Mucosa of descending colon (tissue), 3 donors: ENCODE data around the gene MARK3. TPM values are rescaled to one million over a fixed set of nuclear protein-coding genes. Genes with fewer than 3 reads are reported as not detected.

Experiments used
- ATAC-seq: fragments of 200-7000 bp; cut with Tn5 transposase; one replicate; pipeline ENCODE4 v1.9.1; 2020; ENCODE audit warnings: mild to moderate bottlenecking, moderate library complexity
- DNase-seq, 3 donors: peaks; one replicate each; pipeline ENCODE4 v3.0.0-alpha.2; 2020
- H3K36me3 ChIP-seq: fragments of 200-600 bp; one replicate; pipeline ENCODE4 v1.8.0; 2021; ENCODE audit warnings: low read depth, mild to moderate bottlenecking
- H3K4me1 ChIP-seq: fragments of 200-600 bp; one replicate; pipeline ENCODE4 v1.8.0; 2021; ENCODE audit warnings: low read depth, mild to moderate bottlenecking
- H3K4me3 ChIP-seq: fragments of 200-600 bp; one replicate; pipeline ENCODE4 v1.8.0; 2021; ENCODE audit warnings: mild to moderate bottlenecking
- H3K9me3 ChIP-seq: fragments of 200-600 bp; one replicate; pipeline ENCODE4 v1.8.0; 2021; ENCODE audit warnings: mild to moderate bottlenecking
- CTCF ChIP-seq: fragments of 200-600 bp; IDR thresholded peaks from one replicate; pipeline ENCODE4 v1.8.0; 2022; ENCODE audit warnings: antibody characterized with exemption, mild to moderate bottlenecking
- intact Hi-C, 2 donors: fragments of 100-400 bp; cut with DNase I in 1 of 2; cut with micrococcal nuclease in 1 of 2; formaldehyde crosslinking; loops; one replicate each; pipeline versions ENCODE4 v1.11.0 to v1.11.1; 2022; cut with DNase I, micrococcal nuclease
- total RNA-seq, 3 donors: library from RNA; stranded (reverse); fragmentation: NEBNext Ultra II Directional in 2 of 3; extraction: Animal tissue kit (Norgen Biotek cat#: 25700) in 2 of 3; gene quantifications; one replicate each; pipeline versions ENCODE4 v1.2.1 to v1.2.4, GENCODE V29; 2021 to 2023
- donor health status: DM: no; HTN: no; CAD: no; lungs with moderate emphysema.
- donor health status: DM: no; HTN: no; CAD: no.
- donor health status: DM: no; HTN: yes; CAD: no.

The MARK3 gene
- total RNA-seq, 3 donors from 2014 or later, result 60.8 to 85.7 (median 66.8) TPM

GRCh38 chr14:103393676-103394626 is 8.7 kb downstream of the MARK3 start:
- TF ChIP-seq CTCF, result peak; percentile 86
- peak; percentile 69 for ATAC-seq
- Histone ChIP-seq H3K36me3 (no peaks in the 10 kb centered on the region), H3K4me3 (no peak overlapping the region), H3K4me1 (peaks cover 27% of the 10 kb centered on the region), H3K9me3 (no peaks in the 10 kb centered on the region)
- intact Hi-C loops, result no loop called here
- DNase-seq, result no peak

DNA sequence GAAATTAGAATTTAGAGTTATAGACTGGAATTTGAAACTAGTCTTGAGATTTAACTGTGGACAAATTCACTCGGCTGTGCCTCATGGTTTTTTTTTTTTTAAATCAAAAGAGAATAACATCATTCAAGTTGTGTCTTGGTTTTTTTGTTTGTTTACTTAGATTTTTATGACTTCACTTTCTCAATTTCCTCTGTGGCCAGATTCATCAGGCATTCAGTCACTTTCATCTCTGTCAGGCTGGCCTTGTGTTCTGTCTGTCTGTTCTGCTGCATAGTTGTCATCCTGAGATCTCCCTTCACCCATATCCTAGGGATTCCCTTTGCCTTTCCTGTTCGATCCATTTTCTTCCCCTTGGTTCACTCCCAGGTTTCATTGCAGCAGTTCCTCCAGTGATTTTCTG is 10.0 kb downstream of the MARK3 start:
- Histone ChIP-seq H3K9me3 (no peaks in the 10 kb centered on the region), H3K36me3 (no peaks in the 10 kb centered on the region), H3K4me1 (peaks cover 27% of the 10 kb centered on the region), H3K4me3 (no peak overlapping the region)
- intact Hi-C loops, result no loop called here
- DNase-seq (no peak), ATAC-seq (no peak)
- no peak for TF ChIP-seq CTCF

- no peak for ATAC-seq
- Histone ChIP-seq H3K36me3 (no peaks in the 10 kb centered on the region), H3K9me3 (no peaks in the 10 kb centered on the region), H3K4me1 (peaks cover 27% of the 10 kb centered on the region), H3K4me3 (no peak overlapping the region)
- no peak for TF ChIP-seq CTCF
- intact Hi-C loops, result no loop called here
- no peak for DNase-seq
Observed at GRCh38 chr14:103396463-103396862, 11.2 kb downstream of the MARK3 start.

GRCh38 chr14:103398427-103399195 is 13.4 kb downstream of the MARK3 start:
- ATAC-seq (peak; percentile 32), DNase-seq (no peak)
- Histone ChIP-seq H3K4me3 (no peak overlapping the region), H3K4me1 (peaks cover 20% of the 10 kb centered on the region), H3K36me3 (no peaks in the 10 kb centered on the region), H3K9me3 (no peaks in the 10 kb centered on the region)
- intact Hi-C loops, result no loop called here
- no peak for TF ChIP-seq CTCF

DNA sequence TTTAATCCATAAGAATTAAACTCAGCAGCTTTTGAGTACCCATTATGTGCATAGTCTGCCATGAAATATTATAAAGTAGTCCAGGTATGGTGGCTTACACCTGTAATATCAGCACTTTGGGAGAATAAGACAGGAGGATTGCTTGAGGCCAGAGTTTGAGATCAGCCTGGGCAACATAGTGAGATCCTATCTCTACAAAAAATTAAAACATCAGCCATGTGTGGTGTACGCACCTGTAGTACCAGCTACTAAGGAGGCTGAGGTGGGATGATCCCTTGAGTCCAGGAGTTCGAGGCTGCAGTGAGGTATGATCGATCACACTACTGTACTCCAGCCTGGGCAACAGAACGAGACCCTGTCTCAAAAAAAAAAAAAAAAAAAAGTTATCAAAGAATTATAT is 15.3 kb downstream of the MARK3 start:
- ATAC-seq, result no peak
- H3K36me3 ChIP-seq, result no peaks in the 10 kb centered on the region
- DNase-seq, result no peak
- H3K4me1 ChIP-seq, result peaks cover 7% of the 10 kb centered on the region
- H3K9me3 ChIP-seq, result no peaks in the 10 kb centered on the region
- intact Hi-C loops, result no loop called here
- no peak overlapping the region for H3K4me3 ChIP-seq
- no peak for TF ChIP-seq CTCF
